Common myeloid progenitor, CD34-positive (primary cell): ENCODE results near the gene ZNF516.

Experiments used
- CTCF ChIA-PET: fragments of 350-600 bp; sonication (Branson Sonifier 250); formaldehyde crosslinking; loops from one replicate; lab custom pipeline; 2021; ENCODE audit warnings: antibody characterized with exemption; lab: Charles Lee
- POLR2A ChIA-PET: fragments of 350-600 bp; sonication (Branson Sonifier 250); formaldehyde crosslinking; loops from one replicate; lab custom pipeline; 2021; ENCODE audit warnings: antibody characterized with exemption; lab: Charles Lee
- DNase-seq, 3 donors: peaks; one replicate each; pipeline versions ENCODE4 v3.0.0 to v3.0.0-alpha.2; 2013
- H3K27ac ChIP-seq, 2 experiments: 1 replicate in 1 of 2; 2 replicates in 1 of 2; pipeline ENCODE4 v1.7.0; 2013; ENCODE audit warnings: inconsistent platforms in 2 of 2, low read length in 2 of 2, mild to moderate bottlenecking in 2 of 2, low read depth in 1 of 2, moderate library complexity in 1 of 2; ENCODE audit not compliant: severe bottlenecking in 2 of 2, insufficient read depth in 1 of 2, poor library complexity in 1 of 2
- H3K27me3 ChIP-seq, 5 experiments: replicated peaks in 2 of 5; 1 replicate in 3 of 5; 2 replicates in 2 of 5; pipeline versions ENCODE4 v1.6.1 to v1.7.0; 2013; ENCODE audit warnings: low read length in 4 of 5, mild to moderate bottlenecking in 2 of 5, moderate library complexity in 2 of 5, inconsistent platforms in 1 of 5; ENCODE audit not compliant: insufficient read depth in 5 of 5, control insufficient read depth in 4 of 5
- H3K36me3 ChIP-seq, 4 experiments: 1 replicate in 2 of 4; 2 replicates in 2 of 4; pipeline versions ENCODE4 v1.6.1 to v1.7.0; 2013; ENCODE audit warnings: low read length in 3 of 4, control low read depth in 1 of 4, mild to moderate bottlenecking in 1 of 4; ENCODE audit not compliant: control insufficient read depth in 4 of 4, insufficient read depth in 4 of 4
- H3K4me1 ChIP-seq, 4 experiments: 1 replicate in 3 of 4; 2 replicates in 1 of 4; pipeline versions ENCODE4 v1.6.1 to v1.7.1; 2013; ENCODE audit warnings: low read length in 3 of 4, mild to moderate bottlenecking in 3 of 4, control low read depth in 1 of 4, inconsistent platforms in 1 of 4, moderate library complexity in 1 of 4; ENCODE audit not compliant: control insufficient read depth in 4 of 4, insufficient read depth in 4 of 4; ENCODE audit errors: control extremely low read depth in 1 of 4
- H3K4me3 ChIP-seq, 7 experiments: 1 replicate in 4 of 7; 2 replicates in 3 of 7; pipeline versions ENCODE4 v1.5.1 to v1.7.0; 2013; ENCODE audit warnings: mild to moderate bottlenecking in 7 of 7, low read length in 6 of 7, moderate library complexity in 6 of 7, inconsistent platforms in 2 of 7, low read depth in 2 of 7, control low read depth in 1 of 7; ENCODE audit not compliant: insufficient read depth in 4 of 7, control insufficient read depth in 1 of 7; ENCODE audit errors: extremely low read depth in 1 of 7
- H3K9me3 ChIP-seq, 5 experiments: 1 replicate in 4 of 5; 2 replicates in 1 of 5; pipeline versions ENCODE4 v1.6.1 to v1.7.1; 2013; ENCODE audit warnings: low read length in 4 of 5, mild to moderate bottlenecking in 2 of 5, inconsistent platforms in 1 of 5, low read depth in 1 of 5, moderate library complexity in 1 of 5; ENCODE audit not compliant: control insufficient read depth in 4 of 5, insufficient read depth in 2 of 5; ENCODE audit errors: control extremely low read depth in 1 of 5
- WGBS: methylation state at CpG from one replicate; pipeline ENCODE4 v1.1.5; 2013; ENCODE audit not compliant: insufficient coverage; 5-methylcytosine and 5-hydroxymethylcytosine counted together

ZNF516 gene

GRCh38 chr18:76442413-76443171 is 52.5 kb downstream of the ZNF516 start:
- POLR2A ChIA-PET, result no interaction called here
- no peaks in the 10 kb centered on the region for H3K9me3 ChIP-seq
- DNase-seq, result no peak
- CTCF ChIA-PET, result interaction anchor here (1.0 to 2.1 kb wide), 6 partner anchors 12 to 537 kb away, joined by 3 to 5 read pairs (median 4); no protein-coding TSS in a partner anchor
- no peak overlapping the region for H3K27ac ChIP-seq
- peaks cover 7 to 41% (median 29%) of the 10 kb centered on the region in 4 experiments for H3K36me3 ChIP-seq
- WGBS, result 96% methylated on average over 63 of the region's 66 CpGs
- peaks cover 0 to 9% (median 1%) of the 10 kb centered on the region in 4 experiments for H3K4me1 ChIP-seq
- no peaks in the 10 kb centered on the region for H3K27me3 ChIP-seq
- H3K4me3 ChIP-seq, result no peak overlapping the region

GRCh38 chr18:76441668-76442412 is 53.2 kb downstream of the ZNF516 start:
- H3K36me3 ChIP-seq, result peaks cover 7 to 46% (median 31%) of the 10 kb centered on the region in 4 experiments

GRCh38 chr18:76441002-76441667 is 53.9 kb downstream of the ZNF516 start:
- ChIA-PET POLR2A (no interaction called here), CTCF (no interaction called here)
- Histone ChIP-seq H3K36me3 (peaks cover 7 to 51% (median 36%) of the 10 kb centered on the region in 4 experiments), H3K27me3 (no peaks in the 10 kb centered on the region), H3K4me3 (no peak overlapping the region), H3K4me1 (peaks cover 0 to 9% (median under 1%) of the 10 kb centered on the region in 4 experiments), H3K9me3 (no peaks in the 10 kb centered on the region), H3K27ac (no peak overlapping the region)
- no peak for DNase-seq
- WGBS, result 98% methylated on average over 50 of the region's 54 CpGs

More at GRCh38 chr18:76441668-76442412, 53.2 kb downstream of the ZNF516 start:
- no peak overlapping the region for H3K4me3 ChIP-seq
- peaks cover 0 to 9% (median 1%) of the 10 kb centered on the region in 4 experiments for H3K4me1 ChIP-seq
- H3K27ac ChIP-seq, result no peak overlapping the region
- H3K9me3 ChIP-seq, result no peaks in the 10 kb centered on the region
- WGBS, result 98% methylated on average over 65 of the region's 65 CpGs
- ChIA-PET CTCF (interaction anchor here (1.2 to 1.8 kb wide), 3 partner anchors 16 to 32 kb away, joined by 3 to 4 read pairs (median 4); no protein-coding TSS in a partner anchor), POLR2A (no interaction called here)
- H3K27me3 ChIP-seq, result no peaks in the 10 kb centered on the region
- no peak for DNase-seq

GRCh38 chr18:76437910-76438309 is 57.1 kb downstream of the ZNF516 start:
- CTCF ChIA-PET, result no interaction called here
- Histone ChIP-seq H3K9me3 (no peaks in the 10 kb centered on the region), H3K4me1 (no peaks in the 10 kb centered on the region), H3K27me3 (no peaks in the 10 kb centered on the region), H3K27ac (no peak overlapping the region), H3K36me3 (peaks cover 7 to 75% (median 50%) of the 10 kb centered on the region in 4 experiments), H3K4me3 (no peak overlapping the region)
- WGBS, result 98% methylated on average over 7 of the region's 8 CpGs
- POLR2A ChIA-PET, result no interaction called here
- DNase-seq, result no peak

- Histone ChIP-seq H3K4me3 (no peak overlapping the region), H3K4me1 (no peaks in the 10 kb centered on the region), H3K36me3 (peaks cover 7 to 74% (median 49%) of the 10 kb centered on the region in 4 experiments), H3K27ac (no peak overlapping the region), H3K9me3 (no peaks in the 10 kb centered on the region), H3K27me3 (no peaks in the 10 kb centered on the region)
- 97% methylated on average over 8 of the region's 11 CpGs for WGBS
- POLR2A ChIA-PET, result no interaction called here
- DNase-seq, result no peak
- CTCF ChIA-PET, result interaction anchor here (1.4 to 1.8 kb wide), 3 partner anchors 9 to 21 kb away, joined by 3 to 4 read pairs (median 4); no protein-coding TSS in a partner anchor
Observed at GRCh38 chr18:76437011-76437410, 58.0 kb downstream of the ZNF516 start.

GRCh38 chr18:76436342-76436741 is 58.7 kb downstream of the ZNF516 start:
- H3K4me3 ChIP-seq, result no peak overlapping the region
- no peaks in the 10 kb centered on the region for H3K9me3 ChIP-seq
- CTCF ChIA-PET, result interaction anchor here (1.4 to 1.8 kb wide), 3 partner anchors 10 to 20 kb away, joined by 3 to 4 read pairs (median 4); no protein-coding TSS in a partner anchor
- no peak for DNase-seq
- POLR2A ChIA-PET, result no interaction called here
- H3K4me1 ChIP-seq, result no peaks in the 10 kb centered on the region
- no peaks in the 10 kb centered on the region for H3K27me3 ChIP-seq
- peaks cover 4 to 69% (median 43%) of the 10 kb centered on the region in 4 experiments for H3K36me3 ChIP-seq
- no peak overlapping the region for H3K27ac ChIP-seq
- WGBS, result 96% methylated on average over 12 of the region's 16 CpGs
